SK-N-MC (cell line): Measurements from ENCODE around the gene MPHOSPH8.

Experiments
- EZH2 ChIP-seq: fragments of 200-600 bp; sonication (generic); IDR thresholded peaks from one replicate; pipeline ENCODE4 v1.6.1; 2017; ENCODE audit warnings: antibody characterized with exemption
- FOXP2 ChIP-seq: optimal IDR thresholded peaks from 2 replicates; pipeline ENCODE3; 2011; ENCODE audit warnings: mild to moderate bottlenecking, moderate library complexity; ENCODE audit not compliant: insufficient read depth; ENCODE audit errors: extremely low read length, control extremely low read depth
- POLR2AphosphoS5 ChIP-seq: IDR thresholded peaks from 2 replicates; pipeline ENCODE4 v1.6.1; 2012; ENCODE audit warnings: mild to moderate bottlenecking, low read depth, low read length, borderline replicate concordance

DNA sequence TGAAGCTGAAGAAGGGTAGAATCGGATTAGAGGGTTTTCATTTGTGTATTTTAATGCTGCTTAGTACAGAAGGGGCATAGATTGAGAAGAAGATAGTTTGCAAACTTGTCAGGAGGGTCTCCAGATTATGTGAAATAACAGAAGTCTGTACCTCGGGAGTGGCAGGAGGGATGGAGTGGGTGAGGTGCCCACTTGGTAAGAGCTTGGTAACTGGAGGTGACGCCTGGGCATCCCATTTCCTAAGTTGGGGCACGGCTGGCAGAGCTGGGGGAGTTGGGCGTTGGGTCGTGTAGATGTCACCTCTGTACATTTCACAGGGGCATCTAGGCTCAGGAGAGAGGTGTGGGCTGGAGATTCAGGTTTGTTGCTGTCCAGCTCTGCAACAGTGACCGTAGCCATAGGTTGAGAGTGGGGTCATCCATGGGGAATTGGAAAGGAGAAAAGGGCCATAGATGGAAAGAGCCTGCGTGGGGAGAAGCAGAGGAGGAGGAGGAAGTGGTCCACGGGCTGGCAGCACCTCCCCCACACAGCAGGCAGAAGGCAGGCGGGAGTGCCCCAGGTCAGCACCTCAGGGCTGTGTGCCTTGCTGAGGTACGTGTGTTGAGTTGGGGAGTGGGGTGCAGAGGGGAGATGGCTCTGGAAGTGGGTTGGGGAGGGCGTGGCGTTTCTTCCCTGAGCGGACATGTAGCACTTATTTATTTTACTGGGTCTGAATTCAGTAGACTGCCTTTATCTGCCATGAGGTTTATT, 31.2 kb downstream of the MPHOSPH8 start:
- TF ChIP-seq EZH2, result no peak
- no peak for TF ChIP-seq POLR2AphosphoS5
- no peak for TF ChIP-seq FOXP2
